Natural killer cell (primary cell): Measurements from ENCODE around the gene GPR180. TPM values are rescaled to one million over a fixed set of nuclear protein-coding genes. Genes with fewer than 3 reads are reported as not detected.

ENCODE experiments used
- total RNA-seq, 4 donors: library from RNA; stranded (reverse); fragments of 120-200 nt in 1 of 4; gene quantifications; one replicate each; pipeline versions ENCODE4 v1.2.3 to v1.2.4, GENCODE V29; 2013 to 2022

GPR180 gene
- total RNA-seq, 3 donors from 2014 or later (not counting 1 experiment from before 2014, with no cell fraction given): 2.0 to 2.9 (median 2.7) TPM

Other genes starting within 250 kb of the GPR180 start
- gene DCT, start 122.2 kb upstream of the GPR180 start, total RNA-seq: under 1 TPM; 0.16 to 0.75 (median 0.28) TPM
- 1 to 10 TPM; 6.9 to 9.0 (median 7.7) TPM for gene TGDS, start 5.7 kb upstream of the GPR180 start, total RNA-seq
- not detected for gene SOX21, start 110.7 kb downstream of the GPR180 start, total RNA-seq